ENCODE data around the gene AK3.
"Not testable (repeated sequence)": the region's sequence is repeated elsewhere in the genome, so short reads cannot be mapped to it uniquely, and the experiment has no call there.

The AK3 gene

DNA sequence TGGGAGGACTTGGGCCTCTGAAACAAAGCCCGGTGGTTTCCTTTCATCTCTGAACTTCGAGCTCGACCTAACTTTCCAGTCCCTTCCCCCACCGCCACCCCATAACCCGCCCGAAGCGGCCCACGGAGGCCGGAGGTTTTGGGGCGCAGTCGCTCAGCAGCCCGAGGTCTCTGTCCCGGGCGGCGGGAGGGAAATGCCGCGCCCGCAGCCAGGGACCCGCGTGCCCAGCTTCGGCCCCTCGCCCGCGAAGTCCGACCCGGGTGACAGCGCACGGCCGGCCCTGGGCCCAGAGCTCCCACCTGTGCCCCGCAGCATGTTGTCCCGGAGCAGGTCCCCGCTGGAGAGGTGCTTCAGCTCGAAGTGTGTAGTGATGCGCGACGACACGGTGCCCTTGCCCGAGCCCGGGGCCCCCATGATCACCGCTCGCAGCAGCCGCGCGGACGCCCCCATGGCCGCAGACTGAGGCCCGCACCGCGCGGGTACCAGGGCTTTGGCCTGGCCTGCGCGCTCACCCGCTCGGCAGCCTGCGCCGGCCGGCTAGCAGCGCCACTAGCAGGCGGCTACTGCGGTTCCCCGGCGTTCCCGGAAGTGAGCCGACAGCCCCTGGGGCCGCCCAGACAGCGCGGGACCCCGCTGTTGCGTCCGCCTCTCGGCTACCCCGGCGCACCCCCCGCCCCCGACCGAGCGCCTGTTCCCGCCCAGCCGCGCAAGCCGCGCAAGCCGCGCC is at the start of gene AK3:
Gene AK3, minus strand, starts transcription at position 565 of the 727 bp plus-strand sequence. Its CDS starts 115 bp downstream, at position 450.
- DNase-seq (ENCODE audit: low read depth, low spot score) = peak; percentile 64

DNA sequence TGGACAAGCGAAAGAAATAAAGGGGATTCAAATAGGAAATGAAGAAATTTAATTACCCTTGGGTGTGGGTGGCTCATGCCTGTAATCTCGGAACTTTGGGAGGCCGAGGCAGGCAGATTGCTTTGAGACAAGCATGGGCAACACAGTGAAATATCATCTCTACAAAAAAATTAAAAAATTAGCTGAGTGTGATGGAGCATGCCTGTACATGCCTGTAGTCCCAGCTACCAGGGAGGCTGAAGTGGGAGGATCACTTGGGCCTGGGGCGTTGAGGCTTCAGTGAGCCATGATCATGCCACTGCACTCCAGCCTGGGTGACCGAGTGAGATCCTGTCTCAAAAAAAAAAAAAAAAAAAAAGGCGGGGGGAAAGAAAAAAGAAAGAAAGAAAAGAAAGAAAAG is 47.7 kb upstream of the AK3 start:
- DNase-seq (ENCODE audit: low read depth, low spot score) = no peak

DNA sequence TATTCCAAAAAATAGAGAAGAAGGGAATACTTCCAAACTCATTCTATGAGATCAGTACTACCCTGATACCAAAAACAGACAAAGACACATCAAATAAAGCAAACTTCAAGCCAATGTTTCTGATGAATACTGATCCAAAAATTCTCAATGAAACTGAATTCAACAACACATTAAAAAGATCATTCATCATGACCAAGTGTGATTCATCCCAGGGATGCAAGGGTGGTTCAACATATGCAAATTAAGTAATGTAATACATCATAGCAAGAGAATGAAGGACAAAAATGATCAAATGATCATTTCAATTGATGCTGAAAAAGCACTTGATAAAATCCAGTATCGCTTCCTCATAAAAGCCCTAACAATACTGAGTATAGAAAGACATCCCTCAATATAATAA is 46.9 kb upstream of the AK3 start:
- no peak for DNase-seq (ENCODE audit: low read depth, low spot score)

DNA sequence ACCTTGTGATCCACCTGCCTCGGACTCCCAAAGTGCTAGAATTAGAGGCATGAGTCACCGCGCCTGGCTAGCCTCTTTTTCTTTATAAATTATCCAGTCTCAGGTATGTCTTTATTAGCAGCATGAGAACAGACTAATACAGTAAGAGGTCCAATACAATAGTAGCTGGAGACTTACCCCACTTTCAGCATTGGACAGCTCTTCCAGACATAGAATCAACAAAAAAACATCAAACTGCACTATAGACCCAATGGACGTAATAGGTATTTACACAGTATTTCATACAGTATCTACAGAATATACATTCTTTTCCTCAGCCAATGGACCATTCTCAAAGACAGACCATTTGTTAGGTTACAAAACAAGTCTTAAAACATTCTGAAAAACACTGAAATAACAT is 45.6 kb upstream of the AK3 start:
- DNase-seq (ENCODE audit: low read depth, low spot score) = no peak

DNA sequence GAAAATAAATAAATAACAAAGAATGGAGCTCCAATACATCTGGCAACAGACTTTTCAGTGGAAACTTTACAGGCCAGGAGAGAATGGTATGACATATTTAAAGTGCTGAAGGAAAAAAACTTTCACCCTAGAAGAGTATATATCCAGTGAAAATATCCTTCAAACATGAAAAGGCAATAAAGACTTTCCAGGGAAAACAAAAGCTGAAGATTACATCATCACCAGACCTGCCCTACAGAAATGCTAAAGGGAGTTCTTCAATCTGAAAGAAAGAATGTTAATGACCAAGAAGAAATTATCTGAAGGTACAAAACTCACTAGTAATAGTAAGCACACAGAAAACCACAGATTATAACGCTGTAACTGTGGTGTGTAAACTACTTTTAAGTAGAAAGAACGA is 43.4 kb upstream of the AK3 start:
- DNase-seq (ENCODE audit: low read depth, low spot score) = no peak

DNA sequence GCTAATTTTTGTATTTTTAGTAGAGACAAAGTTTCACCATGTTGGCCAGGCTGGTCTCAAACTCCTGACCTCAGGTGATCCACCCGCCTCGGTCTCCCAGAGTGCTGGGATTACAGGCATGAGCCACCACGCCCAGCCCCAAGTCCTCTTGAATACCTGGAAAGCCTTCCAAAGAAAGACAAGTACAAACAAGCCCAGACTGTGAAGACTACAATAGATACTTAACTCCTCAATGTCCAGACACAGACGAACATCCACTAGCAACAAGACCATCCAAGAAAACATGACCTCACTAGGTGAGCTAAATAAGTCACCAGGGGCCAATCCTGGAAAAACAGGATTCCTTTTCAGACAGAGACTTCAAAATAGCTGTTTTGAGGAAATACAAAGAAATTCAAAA is 42.2 kb upstream of the AK3 start:
- DNase-seq (ENCODE audit: low read depth, low spot score) = not testable (repeated sequence)

DNA sequence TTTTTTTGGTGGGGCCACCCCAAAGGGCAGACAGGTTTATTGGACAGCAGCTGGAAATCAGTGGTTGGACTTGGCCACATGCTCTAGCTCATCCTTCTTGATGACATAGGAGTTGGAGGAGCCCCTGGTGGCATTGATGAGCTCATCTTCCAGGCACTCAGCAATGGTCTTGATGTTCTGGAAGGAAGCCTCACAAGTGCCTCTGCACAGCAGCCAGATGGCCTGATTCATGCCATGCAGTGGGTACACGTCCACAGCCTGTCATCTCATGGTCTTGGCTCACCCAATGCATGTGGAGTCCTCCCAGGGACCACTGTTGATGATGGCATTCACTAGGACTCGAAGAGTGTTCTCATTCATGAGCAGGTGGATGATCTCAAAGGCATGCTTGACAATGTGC is 40.4 kb upstream of the AK3 start:
- no peak for DNase-seq (ENCODE audit: low read depth, low spot score)

DNA sequence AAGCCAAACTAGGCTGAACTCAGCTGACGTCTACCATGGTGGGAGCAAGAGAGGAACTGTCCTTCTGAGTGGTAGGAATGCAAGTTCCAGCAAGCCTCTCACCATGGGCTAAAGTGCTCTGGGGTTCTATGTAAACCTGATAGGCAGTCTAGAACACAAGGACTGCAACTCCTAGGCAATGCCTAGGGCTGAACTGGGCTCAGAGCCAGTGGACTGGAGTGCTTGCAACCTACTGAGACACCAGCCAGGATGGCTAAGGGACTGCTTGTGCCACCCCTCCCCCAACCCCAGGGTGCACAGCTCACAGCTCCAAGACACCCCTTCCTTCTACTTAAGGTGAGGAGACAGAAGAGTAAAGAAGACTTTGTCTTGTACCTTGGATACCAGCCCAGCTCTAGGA is 39.6 kb upstream of the AK3 start:
- DNase-seq (ENCODE audit: low read depth, low spot score) = no peak

DNA sequence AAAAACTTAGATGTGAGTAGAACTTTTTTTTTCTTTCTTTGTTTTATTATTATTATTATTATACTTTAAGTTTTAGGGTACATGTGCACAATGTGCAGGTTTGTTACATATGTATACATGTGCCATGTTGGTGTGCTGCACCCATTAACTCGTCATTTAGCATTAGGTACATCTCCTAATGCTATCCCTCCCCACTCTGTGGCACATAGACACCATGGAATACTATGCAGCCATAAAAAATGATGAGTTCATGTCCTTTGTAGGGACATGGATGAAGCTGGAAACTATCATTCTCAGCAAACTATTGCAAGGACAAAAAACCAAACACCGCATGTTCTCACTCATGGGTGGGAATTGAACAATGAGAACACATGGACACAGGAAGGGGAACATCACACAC is 34.0 kb upstream of the AK3 start:
- not testable (repeated sequence) for DNase-seq (ENCODE audit: low read depth, low spot score)

DNA sequence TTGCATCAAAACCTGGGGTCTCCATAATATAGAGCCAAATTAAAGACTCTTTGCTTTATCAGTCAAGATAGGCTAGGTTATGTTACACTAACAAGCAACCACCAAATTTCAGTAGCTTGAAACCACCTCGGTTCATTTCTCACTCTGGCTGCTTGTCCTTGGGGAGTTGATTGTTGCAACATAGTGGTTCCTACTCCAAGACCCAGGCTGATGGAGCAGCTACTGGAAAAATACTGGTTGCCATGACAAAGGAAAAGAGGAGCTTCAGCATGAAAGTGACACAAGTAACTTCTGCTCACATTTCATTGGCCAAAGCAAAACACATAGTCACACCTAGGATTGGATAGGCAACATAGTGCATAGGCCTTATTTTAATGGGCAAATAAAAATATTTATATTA is 33.2 kb upstream of the AK3 start:
- DNase-seq (ENCODE audit: low read depth, low spot score) = no peak

DNA sequence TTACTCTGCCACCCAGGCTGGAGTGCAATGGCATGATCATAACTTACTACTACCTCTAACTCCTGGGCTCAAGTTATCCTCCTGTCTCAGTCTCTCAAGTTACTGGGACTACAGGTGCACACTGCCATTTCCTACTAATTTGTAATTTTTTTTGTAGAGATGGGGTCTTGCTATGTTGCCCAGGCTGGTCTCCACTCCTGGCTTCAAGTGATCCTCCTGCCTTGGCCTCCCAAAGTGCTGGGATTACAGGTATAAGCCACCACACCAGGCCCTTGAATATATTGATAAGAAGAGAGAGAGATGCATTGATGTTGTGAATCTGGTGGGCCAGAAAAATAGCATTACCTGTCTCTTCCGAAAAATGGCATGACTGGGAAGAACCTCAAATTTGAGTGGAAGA is 30.8 kb upstream of the AK3 start:
- DNase-seq (ENCODE audit: low read depth, low spot score) = no peak

DNA sequence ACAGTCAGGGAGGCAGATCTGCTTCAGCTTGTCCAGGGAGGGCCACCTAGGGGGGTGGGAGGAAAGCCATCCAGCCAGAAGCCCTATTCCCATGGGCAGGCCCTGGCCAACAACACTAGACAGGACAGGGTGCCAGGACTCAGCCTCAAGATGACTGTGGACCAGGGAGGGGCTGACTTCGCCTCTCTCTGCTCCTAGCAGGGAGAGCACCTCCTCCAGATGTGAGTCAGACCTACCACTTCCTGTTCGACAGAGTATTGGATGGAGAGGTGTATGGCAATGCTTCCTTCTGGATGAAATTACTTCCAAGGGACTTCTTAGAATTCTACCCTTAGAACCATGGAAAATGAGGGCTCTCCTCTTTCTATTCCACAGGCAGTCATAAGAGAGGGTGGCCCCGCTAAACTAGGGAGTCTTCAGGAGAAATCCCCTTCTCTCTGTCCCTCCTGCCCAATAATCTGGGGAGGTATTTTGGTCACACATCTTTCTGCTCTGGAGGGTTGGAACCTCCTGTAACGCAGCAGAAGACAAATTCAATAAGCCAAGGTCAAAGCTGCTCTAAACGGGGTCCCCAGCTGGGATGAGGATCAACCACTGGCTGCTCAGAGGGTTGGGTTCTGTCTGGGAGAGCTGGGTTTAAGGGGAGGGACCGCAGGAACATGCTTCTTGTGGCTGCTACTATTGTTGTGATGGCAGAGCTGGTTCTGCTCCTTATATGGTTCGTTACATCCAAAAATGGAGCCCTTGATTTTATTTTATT is 28.5 kb upstream of the AK3 start:
- DNase-seq (ENCODE audit: low read depth, low spot score) = no peak

DNA sequence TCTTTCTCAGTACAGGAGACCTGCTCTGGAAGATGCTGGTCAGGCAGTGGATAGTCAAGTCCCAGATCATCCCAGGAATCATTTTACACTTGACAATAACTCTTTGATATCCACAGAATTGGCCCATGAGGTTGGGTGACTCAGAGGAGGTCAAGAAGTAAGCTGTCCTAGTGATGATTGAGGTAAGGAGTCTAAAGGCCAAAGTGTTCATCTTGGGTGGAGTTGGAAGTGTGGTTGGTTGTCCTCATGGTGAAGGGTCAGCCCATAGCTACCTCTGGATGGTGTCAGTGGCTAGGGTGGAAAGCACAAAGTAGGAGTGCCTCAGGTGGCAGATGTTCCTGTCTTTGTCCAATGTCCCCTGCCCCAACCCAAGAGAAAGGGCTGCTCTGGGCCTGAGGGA is 27.7 kb upstream of the AK3 start:
- no peak for DNase-seq (ENCODE audit: low read depth, low spot score)

DNA sequence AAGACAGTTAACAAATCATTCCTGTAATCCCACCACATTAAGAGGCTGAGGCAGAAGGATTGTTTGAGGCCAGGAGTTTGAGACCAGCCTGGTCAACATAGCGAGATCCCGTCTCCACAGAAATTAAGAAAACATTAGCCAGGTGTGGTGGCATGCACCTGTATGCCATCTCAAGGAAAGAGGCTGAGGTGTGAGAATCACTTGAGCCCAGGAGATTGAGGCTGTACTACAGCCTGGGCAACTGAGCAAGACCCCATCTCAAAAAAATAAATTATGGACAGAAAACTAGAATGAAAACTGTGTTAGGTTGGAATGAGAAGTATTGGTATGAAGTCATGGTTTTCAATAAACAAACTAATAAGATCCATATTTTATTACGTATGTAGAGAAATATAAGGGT is 23.0 kb upstream of the AK3 start:
- DNase-seq (ENCODE audit: low read depth, low spot score) = no peak

DNA sequence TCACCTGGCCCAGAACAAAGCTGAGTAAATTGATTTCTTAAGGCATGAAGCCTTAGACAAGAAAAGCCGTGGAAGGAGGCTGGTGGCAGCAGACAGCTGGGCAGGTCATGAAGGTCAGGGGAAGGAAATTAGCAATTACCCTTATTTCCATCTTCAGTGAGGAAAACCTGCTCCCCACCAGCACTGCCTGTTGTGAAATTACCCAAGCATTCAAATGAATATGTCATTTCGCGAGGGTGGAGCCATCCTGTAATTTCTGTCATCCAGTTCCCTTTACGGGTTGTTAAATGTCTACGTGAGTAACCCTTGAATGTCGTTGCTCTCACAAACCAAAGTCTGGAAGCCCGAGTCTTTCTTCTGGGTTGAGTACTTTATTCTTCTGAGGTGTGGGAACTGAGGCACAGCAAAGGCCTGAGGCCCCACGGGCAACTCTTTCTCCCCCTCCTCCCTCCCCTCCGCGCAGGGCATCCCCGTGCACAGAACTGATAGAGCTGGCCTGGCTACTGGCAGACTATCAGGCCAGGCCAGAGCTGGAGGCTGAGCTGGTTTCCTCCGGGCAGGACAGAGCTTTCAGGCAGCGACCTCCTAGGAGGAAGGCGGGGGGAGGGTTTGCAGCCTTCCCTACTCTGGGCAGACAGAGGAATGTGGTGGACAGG is 22.0 kb upstream of the AK3 start:
- no peak for DNase-seq (ENCODE audit: low read depth, low spot score)

DNA sequence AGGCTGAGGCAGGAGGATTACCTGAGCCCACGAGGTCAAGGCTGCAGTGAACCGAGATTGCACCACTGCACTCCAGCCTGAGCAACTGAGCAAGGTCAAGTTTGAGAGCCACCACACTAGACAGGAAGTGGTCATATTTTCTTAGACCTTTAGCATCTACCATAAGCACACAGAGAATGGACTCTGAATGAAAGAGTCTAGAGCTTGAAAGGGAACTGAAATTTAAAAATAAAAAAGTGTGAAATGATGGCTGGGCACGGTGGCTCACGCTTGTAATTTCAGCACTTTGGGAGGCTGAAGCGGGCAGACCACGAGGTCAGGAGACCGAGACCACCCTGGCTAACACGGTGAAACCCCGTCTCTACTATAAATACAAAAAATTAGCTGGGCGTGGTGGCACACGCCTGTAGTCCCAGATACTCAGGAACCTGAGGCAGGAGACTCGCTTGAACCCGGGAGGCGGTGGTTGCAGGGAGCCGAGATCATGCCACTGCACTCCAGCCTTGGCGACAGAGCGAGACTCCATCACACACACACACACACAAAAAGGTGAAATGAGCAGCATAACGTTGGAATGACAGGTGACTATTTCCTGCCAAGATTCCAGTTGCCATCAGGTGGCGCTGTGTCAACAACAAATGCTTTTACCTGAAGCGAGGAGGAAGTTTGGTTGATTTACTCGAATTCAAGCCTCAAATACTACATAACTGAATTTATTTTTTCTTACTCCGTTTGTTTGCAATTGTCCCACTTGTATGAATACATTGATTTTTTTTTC is 21.3 kb upstream of the AK3 start:
- DNase-seq (ENCODE audit: low read depth, low spot score) = peak; percentile 67

DNA sequence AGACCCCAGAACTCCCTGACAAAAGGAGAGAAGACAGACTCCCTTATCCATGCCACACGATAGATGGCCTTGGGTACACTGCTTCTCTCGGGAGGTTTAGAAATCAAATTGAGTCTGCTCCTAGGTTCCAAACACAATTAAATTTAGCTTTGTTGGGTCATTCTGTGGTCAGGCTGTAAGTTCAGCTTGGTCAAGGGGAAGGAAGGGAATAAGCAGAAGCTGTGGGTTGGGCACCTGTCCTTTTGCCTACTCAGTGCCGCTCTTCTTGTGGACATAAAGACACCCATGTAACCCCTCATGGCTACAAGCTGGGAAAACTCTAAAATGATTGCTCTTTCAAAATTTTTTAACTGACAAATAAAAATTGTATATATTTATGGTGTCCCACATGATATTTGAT is 19.1 kb upstream of the AK3 start:
- DNase-seq (ENCODE audit: low read depth, low spot score) = no peak

DNA sequence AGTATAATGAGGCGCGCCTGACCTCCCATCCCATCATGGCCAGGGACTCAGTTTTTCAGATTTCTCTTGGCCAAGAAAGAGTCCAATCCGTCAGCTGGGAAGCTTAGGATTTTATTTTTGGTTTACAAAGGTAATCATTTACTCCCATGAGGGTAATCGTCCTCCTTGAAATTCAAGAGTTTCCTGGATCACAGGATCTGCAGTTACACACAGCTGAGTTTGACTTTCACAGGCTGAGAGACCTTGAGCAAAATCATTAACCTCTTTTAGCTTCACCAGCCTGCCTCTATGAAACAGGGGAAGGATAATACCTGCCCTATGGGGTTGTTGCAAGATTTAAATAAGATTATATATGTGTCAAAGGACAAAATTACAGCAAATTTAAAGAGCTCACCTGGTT is 15.4 kb upstream of the AK3 start:
- DNase-seq (ENCODE audit: low read depth, low spot score) = no peak

DNA sequence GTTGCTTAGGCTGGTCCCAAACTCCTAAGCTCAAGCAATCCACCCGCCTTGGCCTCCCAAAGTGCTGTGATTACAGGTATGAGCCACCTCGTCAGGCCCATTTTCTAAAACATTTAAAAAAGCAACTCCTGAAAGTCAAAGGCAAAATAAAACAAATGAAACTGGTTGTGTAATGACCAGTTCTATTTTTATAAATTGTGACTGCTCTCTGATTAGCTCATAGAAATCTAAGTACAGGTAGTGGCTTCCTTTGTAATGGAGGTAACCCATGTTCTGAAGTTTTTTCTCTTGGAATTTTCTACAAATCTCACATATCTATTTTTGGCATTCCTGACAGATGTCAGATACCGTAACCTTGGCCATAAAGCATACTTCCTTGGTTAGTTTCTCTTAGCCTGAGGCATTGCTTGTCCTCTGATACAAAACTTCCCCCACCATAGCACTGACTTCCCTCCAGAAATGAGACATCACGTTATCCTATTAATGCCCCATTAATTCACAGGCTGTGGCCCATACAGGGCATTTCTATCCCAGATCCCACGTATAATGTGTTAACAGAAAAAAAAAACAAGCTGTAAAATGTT is 14.1 kb upstream of the AK3 start:
- DNase-seq (ENCODE audit: low read depth, low spot score) = no peak

DNA sequence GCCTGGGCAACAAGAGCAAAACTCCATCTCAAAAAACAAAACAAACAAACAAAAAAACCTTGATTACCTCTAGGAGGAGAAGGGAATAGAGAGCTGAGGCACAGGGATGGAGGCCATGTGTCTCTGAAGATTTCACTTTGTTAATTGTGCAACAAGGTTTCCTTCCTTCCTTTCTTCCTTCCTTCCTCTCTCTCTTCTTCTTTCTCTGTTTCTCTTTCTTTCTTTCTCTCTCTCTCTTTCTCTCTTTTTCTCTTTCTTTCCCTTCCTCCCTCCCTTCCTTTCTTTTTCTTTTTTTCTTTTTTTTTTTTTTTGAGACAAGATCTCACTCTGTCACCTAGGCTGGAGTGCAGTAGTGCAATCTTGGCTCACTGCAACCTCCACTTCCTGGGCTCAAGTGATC is 13.5 kb upstream of the AK3 start:
- not testable (repeated sequence) for DNase-seq (ENCODE audit: low read depth, low spot score)

DNA sequence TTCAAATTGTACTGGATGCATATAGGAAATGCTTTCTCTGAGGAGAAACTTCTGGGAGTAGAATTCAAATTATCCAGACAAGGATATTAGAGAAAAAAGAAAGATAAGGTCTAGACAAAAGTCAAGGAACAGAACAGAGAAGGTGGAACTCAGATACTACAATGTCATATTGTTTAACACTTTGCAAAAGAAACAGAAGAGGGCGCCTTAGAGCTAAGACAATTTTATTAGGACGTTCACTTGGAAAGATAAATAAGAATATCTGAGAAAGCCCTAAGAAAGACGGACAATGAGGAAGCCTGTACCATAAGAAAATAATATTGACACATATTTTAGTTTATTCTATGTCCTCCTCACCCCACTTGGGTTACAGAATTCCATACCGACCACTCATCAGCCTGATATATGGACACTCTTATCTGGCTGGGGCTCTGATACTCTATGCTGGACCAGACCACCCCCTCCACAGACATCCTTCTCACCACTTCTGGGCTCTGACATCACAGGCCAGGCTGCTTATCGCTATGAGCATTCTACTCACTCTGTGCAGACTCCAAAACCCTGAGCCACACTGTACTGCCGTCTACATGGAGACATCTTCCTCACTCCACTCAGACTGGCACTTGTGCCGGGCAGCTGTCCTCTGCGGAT is 9.1 kb upstream of the AK3 start:
- DNase-seq (ENCODE audit: low read depth, low spot score) = no peak

Measured in activated CD4-positive, CD25-positive, alpha-beta regulatory T cell treated with anti-CD3 and anti-CD28 coated beads, Interleukin-2, amount 50 U/mL, for 16 hours (primary cell).